Right cardiac atrium (tissue), 5 donors: Measurements from ENCODE around the gene EFHC1. TPM values are rescaled to one million over a fixed set of nuclear protein-coding genes. Genes with fewer than 3 reads are reported as not detected.

Experiments
- ATAC-seq, 2 donors: fragments of 200-7000 bp; cut with Tn5 transposase; one replicate each; pipeline versions ENCODE4 v1.8.0 to v1.9.1; 2020; ENCODE audit warnings: moderate library complexity in 2 of 2, mild to moderate bottlenecking in 1 of 2
- DNase-seq, 3 donors: peaks; one replicate each; pipeline ENCODE4 v3.0.0-alpha.2; 2020
- H3K27ac ChIP-seq: one replicate; pipeline ENCODE4 v1.5.1; 2013; ENCODE audit warnings: mild to moderate bottlenecking, low read length, control low read depth, moderate library complexity
- H3K27me3 ChIP-seq: one replicate; pipeline ENCODE4 v1.6.1; 2013; ENCODE audit not compliant: control insufficient read depth, insufficient read depth
- H3K4me1 ChIP-seq: one replicate; pipeline ENCODE4 v1.6.1; 2013; ENCODE audit warnings: low read length; ENCODE audit not compliant: control insufficient read depth, insufficient read depth
- H3K4me3 ChIP-seq: one replicate; pipeline ENCODE4 v1.5.1; 2013; ENCODE audit warnings: low read length, control low read depth
- H3K9me3 ChIP-seq: one replicate; pipeline ENCODE4 v1.6.1; 2013; ENCODE audit warnings: low read length; ENCODE audit not compliant: control insufficient read depth
- WGBS: extraction: QIAGEN DNeasy Blood & Tissue Kit; methylation state at CpG from one replicate; pipeline ENCODE4 v1.1.7; 2013; 5-methylcytosine and 5-hydroxymethylcytosine counted together
- intact Hi-C, 4 donors: fragments of 100-400 bp; cut with DNase I; formaldehyde crosslinking; loops; one replicate each; pipeline versions ENCODE4 v1.11.0 to v1.14.0; 2022 to 2023
- polyA plus RNA-seq: library from polyadenylated mRNA; stranded (reverse); fragments of 200-250 nt; gene quantifications from one replicate; pipeline ENCODE4 v1.2.3, GENCODE V29; 2013
- total RNA-seq, 4 donors: library from RNA; stranded (reverse); fragmentation: NEBNext Ultra II Directional; extraction: Animal tissue kit (Norgen Biotek cat#: 25700); gene quantifications; one replicate each; pipeline ENCODE4 v1.2.1, GENCODE V29; 2021
- donor health status: healthy with polysubstance abuse.
- donor health status: DM: no; HTN: yes; CAD: no.
- donor health status: DM: no; HTN: no; CAD: no.
- donor health status: DM: no; HTN: yes; CAD: no; lungs with severe emphysema.
- donor health status: DM: yes; HTN: yes; CAD: no.

Gene EFHC1
- total and polyA plus RNA-seq, 5 donors = 4.9 to 10.5 (median 10.0) TPM

DNA sequence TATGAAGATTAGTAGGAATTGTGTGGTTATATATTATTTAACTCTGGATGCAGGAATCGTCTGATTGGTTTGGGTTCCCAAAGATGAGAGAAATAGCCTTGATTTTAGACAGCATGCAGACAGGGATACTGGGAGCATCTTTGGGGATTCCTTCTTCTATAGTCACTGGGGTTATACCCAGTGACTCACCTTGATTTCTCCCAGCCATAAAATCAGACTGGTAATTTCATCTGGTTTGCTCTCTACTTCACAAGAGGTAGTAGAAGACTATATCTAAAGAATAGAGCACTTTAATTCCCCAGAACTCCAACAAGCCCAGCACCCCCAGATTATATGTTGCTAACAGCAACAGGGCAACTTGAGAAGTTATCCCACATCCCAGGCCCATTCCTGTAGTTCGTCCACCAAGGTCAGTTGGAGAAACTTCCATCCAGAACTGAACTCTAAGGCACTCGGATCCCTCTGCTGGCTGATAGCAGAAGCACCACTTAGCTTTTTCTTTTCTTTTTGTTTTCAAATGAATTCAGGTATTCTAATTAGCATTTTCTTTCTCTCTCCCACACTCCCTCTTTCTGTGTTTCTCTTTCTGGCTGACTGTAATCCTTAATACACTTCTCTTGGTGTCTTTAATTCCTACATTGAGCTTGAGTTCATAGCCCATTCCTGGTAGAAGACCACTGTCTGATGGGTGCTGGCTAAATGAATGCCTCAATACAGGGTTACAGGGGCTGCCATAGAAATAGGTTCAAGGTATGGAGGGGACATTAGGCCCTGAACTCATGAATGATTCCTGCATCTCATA is 20.4 kb upstream of the EFHC1 start:
- Histone ChIP-seq H3K9me3 (no peaks in the 10 kb centered on the region), H3K4me3 (no peak overlapping the region), H3K4me1 (no peaks in the 10 kb centered on the region), H3K27me3 (no peaks in the 10 kb centered on the region), H3K27ac (no peak overlapping the region)
- DNase-seq = peak in 1 of 3 donors; percentile 30
- 34% methylated on average over 3 of the region's 3 CpGs for whole genome bisulfite sequencing
- peak; percentile 63 to 68 for ATAC-seq
- intact Hi-C loops = loop anchor here (2.0 to 10.0 kb wide), 4 partner anchors 37 to 113 kb away; partner anchors contain the start of gene PAQR8 (in 1 of the 4)

- H3K27me3 ChIP-seq = no peaks in the 10 kb centered on the region
- H3K4me1 ChIP-seq = no peaks in the 10 kb centered on the region
- intact Hi-C loops = loop anchor here in 2 of 4 donors (5.0 kb wide), 2 partner anchors 38 to 113 kb away; partner anchors contain the start of gene PAQR8 (in 1 of the 2)
- ATAC-seq (no peak), DNase-seq (no peak)
- no peaks in the 10 kb centered on the region for H3K9me3 ChIP-seq
- no peak overlapping the region for H3K27ac ChIP-seq
- WGBS = 61% methylated on average over 2 of the region's 2 CpGs
- no peak overlapping the region for H3K4me3 ChIP-seq
Observed at GRCh38 chr6:52400313-52401041, 19.7 kb upstream of the EFHC1 start.

- intact Hi-C loops = loop anchor here in 2 of 4 donors (5.0 kb wide), 2 partner anchors 41 to 116 kb away; partner anchors contain the start of gene PAQR8 (in 1 of the 2)
- no peak overlapping the region for H3K27ac ChIP-seq
- no peak overlapping the region for H3K4me3 ChIP-seq
Observed at GRCh38 chr6:52403086-52403485, 17.1 kb upstream of the EFHC1 start.

GRCh38 chr6:52403627-52404026 is 16.5 kb upstream of the EFHC1 start:
- Histone ChIP-seq H3K4me3 (no peak overlapping the region), H3K27me3 (no peaks in the 10 kb centered on the region), H3K9me3 (no peaks in the 10 kb centered on the region), H3K27ac (no peak overlapping the region), H3K4me1 (no peaks in the 10 kb centered on the region)
- DNase-seq (peak in 2 of 3 donors; percentile 55 to 68), ATAC-seq (peak; percentile 47 to 66)
- WGBS = 75% methylated on average over 9 of the region's 9 CpGs
- intact Hi-C loops = loop anchor here in 2 of 4 donors (5.0 kb wide), 2 partner anchors 41 to 116 kb away; partner anchors contain the start of gene PAQR8 (in 1 of the 2)

More at GRCh38 chr6:52403086-52403485, 17.1 kb upstream of the EFHC1 start:
- Histone ChIP-seq H3K4me1 (no peaks in the 10 kb centered on the region), H3K27me3 (no peaks in the 10 kb centered on the region), H3K9me3 (no peaks in the 10 kb centered on the region)
- 97% methylated on average over 26 of the region's 26 CpGs for WGBS
- ATAC-seq (peak in 1 of 2 donors; percentile 6), DNase-seq (peak in 2 of 3 donors; percentile 32 to 50)

DNA sequence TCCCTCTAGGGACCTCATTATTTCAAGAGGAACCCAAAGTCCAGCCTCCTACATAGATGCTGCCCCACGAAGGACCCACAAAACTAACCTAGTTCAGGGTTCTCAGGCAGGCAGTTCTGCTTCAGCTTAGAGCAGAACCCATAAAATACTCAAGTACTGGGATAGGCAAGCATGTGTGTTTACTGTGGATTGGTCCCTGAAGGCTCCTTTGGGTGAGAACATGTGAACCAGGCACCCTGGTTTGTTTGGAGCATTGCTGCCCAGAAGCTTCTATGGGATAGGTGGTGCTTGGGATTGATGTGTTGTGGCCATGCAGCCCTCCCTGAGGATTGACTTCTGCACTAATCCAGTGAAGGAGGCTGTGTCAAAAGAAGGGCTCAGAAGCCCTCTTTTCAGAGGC is 14.9 kb upstream of the EFHC1 start:
- ATAC-seq = no peak
- Histone ChIP-seq H3K27me3 (no peaks in the 10 kb centered on the region), H3K4me1 (no peaks in the 10 kb centered on the region), H3K4me3 (no peak overlapping the region), H3K9me3 (no peaks in the 10 kb centered on the region), H3K27ac (no peak overlapping the region)
- no peak for DNase-seq
- intact Hi-C loops = no loop called here
- 89% methylated on average over 1 of the region's 1 CpG for WGBS

DNA sequence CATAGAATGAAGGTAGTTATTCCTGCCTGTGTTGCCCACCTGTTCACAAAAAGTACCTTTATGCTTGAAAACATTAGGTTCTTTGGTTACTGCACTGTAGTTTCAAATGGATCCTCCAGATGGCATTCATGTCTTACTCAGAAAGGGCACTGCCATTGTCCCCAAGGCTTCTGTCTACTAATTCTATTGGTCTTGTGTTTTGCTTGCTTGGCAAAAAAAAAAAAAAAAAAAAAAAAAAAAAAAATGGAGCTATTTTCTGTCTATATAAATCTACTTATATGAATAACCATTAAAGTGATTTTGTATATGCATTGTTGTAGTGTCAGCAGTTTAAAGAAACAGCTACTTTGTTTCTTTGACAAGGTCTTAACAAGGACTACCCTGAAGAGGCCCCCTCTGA is 12.7 kb upstream of the EFHC1 start:
- intact Hi-C loops = no loop called here
- ATAC-seq (peak; percentile 39 to 43), DNase-seq (no peak)
- Histone ChIP-seq H3K4me1 (no peaks in the 10 kb centered on the region), H3K27me3 (no peaks in the 10 kb centered on the region), H3K27ac (no peak overlapping the region), H3K4me3 (no peak overlapping the region), H3K9me3 (no peaks in the 10 kb centered on the region)

- no peaks in the 10 kb centered on the region for H3K4me1 ChIP-seq
- no peaks in the 10 kb centered on the region for H3K27me3 ChIP-seq
- ATAC-seq (peak in 1 of 2 donors; percentile 35), DNase-seq (no peak)
- no peaks in the 10 kb centered on the region for H3K9me3 ChIP-seq
- intact Hi-C loops = no loop called here
- WGBS = 23% methylated on average over 1 of the region's 1 CpG
- H3K27ac ChIP-seq = no peak overlapping the region
- no peak overlapping the region for H3K4me3 ChIP-seq
Observed at GRCh38 chr6:52409499-52409898, 10.6 kb upstream of the EFHC1 start.

DNA sequence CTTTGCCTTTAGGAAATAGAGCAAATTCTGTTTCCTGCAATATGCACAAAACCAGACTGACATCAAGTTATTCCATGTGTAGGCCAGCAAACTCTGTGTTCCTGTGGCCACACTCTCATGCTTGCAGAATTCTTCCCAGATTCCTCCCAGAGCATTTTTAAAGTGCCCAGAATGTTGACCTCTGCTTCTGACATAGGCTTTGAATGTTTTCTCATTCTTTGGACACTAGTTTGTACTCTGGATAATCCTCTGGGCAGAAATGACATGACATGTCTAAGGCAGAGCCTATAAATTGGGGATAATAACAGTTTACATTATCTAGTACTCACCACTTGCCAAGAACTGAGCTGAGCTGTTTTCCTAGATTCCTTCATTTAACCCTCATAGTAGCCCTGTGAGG is 9.2 kb upstream of the EFHC1 start:
- no peak for DNase-seq
- intact Hi-C loops = loop anchor here in 1 of 4 donors (5.0 kb wide), 1 partner anchor 251 kb away; no protein-coding TSS in a partner anchor
- Histone ChIP-seq H3K27me3 (no peaks in the 10 kb centered on the region), H3K4me1 (no peaks in the 10 kb centered on the region), H3K4me3 (no peak overlapping the region), H3K27ac (no peak overlapping the region), H3K9me3 (no peaks in the 10 kb centered on the region)
- ATAC-seq = no peak

GRCh38 chr6:52411911-52412310 is 8.2 kb upstream of the EFHC1 start:
- intact Hi-C loops = loop anchor here in 1 of 4 donors (5.0 kb wide), 1 partner anchor 250 kb away; no protein-coding TSS in a partner anchor
- Histone ChIP-seq H3K4me1 (no peaks in the 10 kb centered on the region), H3K27me3 (no peaks in the 10 kb centered on the region), H3K4me3 (no peak overlapping the region), H3K9me3 (no peaks in the 10 kb centered on the region), H3K27ac (no peak overlapping the region)
- DNase-seq = no peak
- ATAC-seq = no peak
- 90% methylated on average over 4 of the region's 4 CpGs for WGBS

- WGBS = 83% methylated on average over 1 of the region's 1 CpG
- Histone ChIP-seq H3K4me1 (no peaks in the 10 kb centered on the region), H3K27me3 (no peaks in the 10 kb centered on the region), H3K27ac (no peak overlapping the region), H3K4me3 (no peak overlapping the region), H3K9me3 (no peaks in the 10 kb centered on the region)
- intact Hi-C loops = loop anchor here in 2 of 4 donors (5.0 kb wide), 3 partner anchors 167 to 247 kb away; no protein-coding TSS in a partner anchor
- no peak for DNase-seq
- ATAC-seq = no peak
Observed at GRCh38 chr6:52415333-52415732, 4.8 kb upstream of the EFHC1 start.
